NCI-H1694 (cell line): ENCODE data around the gene GRID1.
A peak's percentile ranks its signal among the peaks of the same experiment; 100 is the strongest.

ENCODE experiments used
- DNase-seq: peaks from one replicate; lab custom pipeline; 2025; lab: John Stamatoyannopoulos, UW

GRID1 gene

DNA sequence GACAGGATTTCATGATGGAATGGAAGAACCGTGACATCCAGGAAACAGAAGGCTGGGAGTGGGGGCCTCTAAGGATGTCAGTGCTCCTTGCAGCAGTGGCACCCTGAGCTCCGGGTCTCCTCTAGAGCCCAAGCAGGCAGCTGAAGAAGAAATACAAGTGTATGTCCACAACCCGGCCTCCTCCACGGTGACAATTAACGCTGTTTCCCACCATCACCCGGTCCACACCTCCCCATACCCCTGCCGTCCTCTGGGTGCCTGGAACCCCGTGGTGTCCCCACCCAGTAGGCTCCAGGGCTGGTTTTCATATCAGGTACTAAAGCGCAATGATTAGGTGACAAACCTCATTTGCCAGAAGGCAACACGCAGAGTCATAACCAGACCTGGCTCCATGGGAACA lies 30.3 kb downstream of the GRID1 start:
- no peak for DNase-seq

GRCh38 chr10:86335831-86336230 lies 30.8 kb downstream of the GRID1 start:
- no peak for DNase-seq

- no peak for DNase-seq
Measured at GRCh38 chr10:86335257-86335656, 31.3 kb downstream of the GRID1 start.

DNA sequence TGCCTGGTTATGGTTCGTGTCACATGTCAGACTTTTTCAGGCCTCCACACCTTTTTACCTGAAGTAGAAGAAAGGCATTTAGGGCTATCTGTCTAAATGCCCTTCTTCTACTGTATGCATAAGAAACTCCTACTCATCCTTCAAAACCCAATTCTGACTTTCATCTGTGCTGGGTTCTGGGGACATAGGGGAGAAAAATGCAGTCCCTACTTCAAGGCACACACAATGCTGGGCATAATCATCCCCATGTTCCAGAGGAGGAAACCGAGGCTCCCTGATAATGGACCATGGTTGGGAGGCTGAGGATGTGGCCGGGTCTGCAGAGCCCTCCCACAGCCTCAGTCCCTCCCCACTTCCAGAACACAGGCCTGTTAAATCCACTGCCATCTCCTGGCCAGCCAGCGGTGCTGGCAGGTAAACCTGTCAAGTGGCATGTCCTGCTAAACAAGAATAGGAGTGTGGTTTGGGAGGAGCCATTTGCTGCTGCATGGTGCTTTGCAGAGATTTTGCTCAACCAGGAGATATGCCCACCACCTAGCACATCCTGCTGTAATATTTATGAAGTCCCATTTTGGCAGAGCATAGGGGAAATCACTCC lies 32.0 kb downstream of the GRID1 start:
- no peak for DNase-seq

DNA sequence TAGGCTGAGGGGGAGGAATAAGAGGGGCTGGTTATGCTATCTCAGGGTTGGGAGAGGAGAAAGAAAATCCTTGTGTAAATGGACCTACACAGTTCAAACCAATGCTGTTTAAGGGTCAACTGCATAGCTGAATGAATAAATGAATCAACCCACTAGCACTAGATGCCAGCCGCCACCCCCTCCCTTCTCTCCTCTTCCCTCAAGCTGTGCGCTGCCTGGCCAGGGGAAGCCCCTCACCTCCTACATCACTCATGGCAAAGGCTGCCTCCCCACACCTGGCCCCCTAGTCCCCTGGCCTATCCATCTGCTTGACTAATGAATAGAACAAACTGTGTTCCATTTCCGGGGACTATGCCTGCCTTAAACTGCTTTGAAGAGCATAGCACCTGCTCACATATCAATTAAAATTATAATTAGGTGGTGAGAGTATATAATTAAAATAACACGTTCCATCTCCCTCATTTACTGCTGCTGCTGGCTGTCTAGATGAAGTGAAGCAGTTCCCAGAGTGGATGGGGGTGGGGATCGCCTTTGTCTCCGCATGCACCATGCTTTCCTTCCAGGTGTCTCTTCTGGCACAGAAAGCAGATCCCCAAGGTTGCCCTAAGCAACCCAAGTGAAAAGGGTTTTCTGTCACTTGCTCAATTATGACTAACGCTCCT lies 32.6 kb downstream of the GRID1 start:
- no peak for DNase-seq

GRCh38 chr10:86331861-86332260 lies 34.7 kb downstream of the GRID1 start:
- no peak for DNase-seq

GRCh38 chr10:86330778-86331763 lies 35.5 kb downstream of the GRID1 start:
- no peak for DNase-seq

GRCh38 chr10:86329896-86330680 lies 36.5 kb downstream of the GRID1 start:
- DNase-seq: no peak

DNA sequence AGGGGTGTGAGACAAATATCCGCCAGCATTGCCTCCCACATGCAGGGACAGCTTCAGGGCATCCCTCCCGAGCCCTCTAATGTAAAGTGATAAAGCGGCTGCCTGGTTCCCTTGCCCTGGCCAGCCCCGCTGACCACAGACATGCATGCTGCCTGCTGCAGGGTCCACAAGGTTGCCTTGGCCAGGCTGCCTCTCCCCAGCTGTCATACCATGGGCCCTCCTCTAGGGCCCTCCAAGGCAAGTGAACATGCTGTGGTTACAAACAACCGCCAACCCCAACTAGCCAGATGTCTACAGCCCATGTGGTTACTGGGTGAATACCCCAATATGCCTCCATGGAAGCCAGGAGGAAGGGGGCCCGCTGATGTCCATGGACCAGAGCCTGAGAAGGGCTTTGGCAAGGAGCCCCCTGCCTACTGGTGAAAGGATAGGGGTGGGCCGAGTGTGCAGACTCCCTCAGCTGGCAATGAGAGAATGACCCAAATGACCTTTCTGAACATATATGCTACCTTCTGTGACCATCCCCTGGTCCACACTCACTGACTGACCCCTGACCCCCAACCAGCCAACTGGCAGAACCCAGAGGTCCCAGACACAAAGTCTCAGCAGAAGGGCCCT lies 37.4 kb downstream of the GRID1 start:
- DNase-seq: no peak

GRCh38 chr10:86327954-86328725 lies 38.5 kb downstream of the GRID1 start:
- no peak for DNase-seq

- no peak for DNase-seq
Measured at GRCh38 chr10:86325158-86325557, 41.4 kb downstream of the GRID1 start.

- no peak for DNase-seq
Measured at GRCh38 chr10:86321568-86321967, 45.0 kb downstream of the GRID1 start.

- no peak for DNase-seq
Measured at GRCh38 chr10:86319676-86320075, 46.9 kb downstream of the GRID1 start.

DNA sequence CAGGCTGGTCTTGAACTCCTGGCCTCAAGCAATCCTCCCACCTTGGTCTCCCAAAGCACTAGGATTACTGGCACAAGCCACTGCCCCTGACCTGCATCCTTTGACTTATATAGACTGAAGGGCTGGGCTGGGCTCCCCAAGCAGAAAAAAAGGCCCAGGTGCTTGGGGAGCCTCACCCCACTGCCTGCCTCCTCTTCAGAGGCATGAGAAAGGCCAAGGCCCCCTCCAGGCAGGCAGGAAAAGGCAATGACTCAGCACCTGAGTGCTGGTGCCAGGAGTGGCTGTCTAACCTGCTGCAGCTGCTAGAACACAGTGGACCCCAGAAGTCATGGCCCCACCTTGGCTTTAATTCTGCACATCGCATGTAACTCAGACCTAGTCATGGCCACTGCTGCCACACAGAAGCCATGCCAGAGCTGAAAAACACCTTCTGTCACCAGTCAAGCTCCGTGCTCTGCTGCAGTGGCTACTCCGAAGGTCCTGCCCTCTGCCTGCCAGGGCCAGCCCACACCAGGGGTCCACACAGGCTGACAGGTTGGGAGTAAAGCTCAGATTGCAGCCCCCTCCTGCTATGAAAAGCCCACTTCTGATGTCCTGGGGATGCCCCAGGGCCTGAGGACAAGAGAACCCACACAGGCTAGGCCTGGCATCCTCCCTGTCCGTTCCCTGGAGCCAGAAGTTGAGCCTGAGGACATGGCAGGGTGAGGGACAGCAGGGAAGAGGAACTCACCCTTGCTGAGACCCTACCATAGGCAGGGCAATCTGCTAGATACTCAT lies 48.5 kb downstream of the GRID1 start:
- no peak for DNase-seq

GRCh38 chr10:86316990-86317389 lies 49.6 kb downstream of the GRID1 start:
- DNase-seq: no peak

DNA sequence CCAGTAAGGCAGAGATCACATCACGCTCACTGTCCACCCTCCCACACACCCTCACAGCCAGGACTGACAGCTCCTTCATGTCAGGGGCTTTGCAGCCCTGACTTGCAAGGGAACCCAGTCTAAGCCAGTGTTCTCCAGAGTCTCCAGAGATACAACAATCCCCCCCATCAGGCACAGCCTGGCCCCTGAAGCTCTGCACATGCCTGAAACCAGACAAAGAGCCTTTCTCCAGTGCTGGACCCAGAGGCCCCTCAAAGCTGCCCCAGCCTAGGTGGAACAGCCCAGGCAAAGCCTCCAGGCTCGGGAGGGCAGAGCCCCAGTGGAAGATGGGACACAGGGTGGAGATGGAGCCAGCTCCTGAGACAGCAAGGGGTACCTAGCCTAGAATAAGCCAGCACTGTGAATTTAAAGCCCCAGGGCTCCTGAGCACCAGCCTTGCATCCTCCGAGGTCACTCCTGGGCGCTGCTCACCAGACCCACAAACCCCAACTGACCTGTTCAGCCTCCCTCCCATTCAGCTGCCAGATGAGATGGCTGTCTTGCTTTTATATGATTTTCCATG lies 50.2 kb downstream of the GRID1 start:
- DNase-seq: no peak

DNA sequence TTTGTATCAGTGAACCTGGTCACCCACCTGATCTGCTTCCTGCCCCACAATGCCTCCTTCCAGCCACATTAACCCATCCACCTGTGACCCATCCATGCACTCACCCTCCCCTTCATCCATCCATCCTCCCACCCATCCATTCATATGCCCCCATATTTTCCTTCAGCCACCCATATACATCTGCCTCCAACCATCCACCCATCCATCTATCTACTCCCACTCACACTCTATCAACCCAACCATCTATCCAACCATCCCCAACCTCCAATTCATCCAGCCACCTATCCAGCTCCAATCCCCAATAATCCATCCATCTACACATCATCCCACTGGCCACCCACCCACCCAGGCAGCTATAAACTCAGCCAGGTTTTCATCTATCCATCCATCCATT lies 51.0 kb downstream of the GRID1 start:
- no peak for DNase-seq

DNA sequence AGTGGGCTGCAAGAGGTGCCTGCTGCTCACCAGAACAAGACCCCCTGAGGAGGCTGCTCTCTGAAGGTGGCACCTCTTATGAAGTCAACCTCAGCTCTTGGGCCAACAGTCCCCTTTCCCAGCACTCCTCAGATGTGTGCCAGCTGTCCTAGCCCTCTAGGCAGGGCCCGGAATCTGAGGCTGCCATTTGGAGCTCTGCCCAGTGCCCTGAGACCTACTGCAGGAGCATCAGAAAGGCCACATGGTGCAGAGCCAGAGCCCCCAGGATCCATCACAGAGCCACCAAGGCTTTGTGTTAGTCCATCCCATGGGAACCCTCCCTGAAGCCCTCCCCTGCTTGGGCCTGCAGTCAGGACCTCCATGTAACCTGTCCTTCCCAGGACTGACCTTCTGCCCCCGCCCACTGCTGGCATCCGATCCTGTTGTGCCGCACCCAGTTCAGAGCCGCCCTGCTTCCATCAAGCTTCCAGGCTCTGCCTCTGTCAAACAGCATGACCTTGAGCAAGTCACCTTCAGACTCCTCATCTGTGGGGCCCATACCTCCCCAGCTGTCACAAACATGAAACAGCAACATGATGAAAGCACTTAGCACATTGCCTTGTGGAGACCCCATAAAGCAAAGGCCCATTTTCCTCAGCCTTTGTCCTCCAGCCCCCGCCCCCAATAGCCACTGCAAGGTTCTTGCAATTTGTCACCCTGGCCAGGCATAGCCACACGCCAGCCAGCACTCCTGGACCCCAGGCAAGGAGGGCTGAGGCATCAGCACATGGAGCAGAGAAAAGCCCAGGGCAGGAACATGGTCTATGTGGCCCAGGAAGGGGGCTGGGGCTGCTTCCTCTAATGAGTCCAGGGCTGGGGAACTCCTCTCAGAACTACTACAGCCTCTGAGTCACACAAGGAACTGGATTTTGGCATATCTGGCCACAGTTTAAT lies 51.7 kb downstream of the GRID1 start:
- no peak for DNase-seq

DNA sequence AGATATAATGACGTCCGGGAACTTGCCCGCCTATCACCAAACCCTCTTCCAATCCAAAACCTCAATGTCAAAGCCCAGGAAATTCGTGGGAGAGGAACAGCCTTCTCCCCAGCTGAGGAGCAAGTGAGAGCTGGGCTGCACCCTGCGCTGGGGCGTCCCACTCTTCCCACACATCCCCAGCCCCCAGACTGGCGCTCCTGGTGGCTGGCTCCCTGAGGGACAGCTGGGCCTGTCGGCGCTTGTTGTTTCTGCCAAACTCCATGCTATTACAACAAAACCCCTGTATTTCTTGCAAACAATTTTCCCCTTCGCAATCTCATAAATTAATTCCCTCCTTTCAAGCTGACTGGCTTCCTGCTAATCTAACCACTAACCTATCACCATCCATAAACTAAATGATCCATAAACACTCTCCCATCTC lies 53.0 kb downstream of the GRID1 start:
- DNase-seq: peak; percentile 23
